NOMO-1 treated with DMSO at 0.1 percent for 48 hours (cell line): ENCODE measurements around the gene CLIC6.
"Not testable (repeated sequence)": the region's sequence is repeated elsewhere in the genome, so short reads cannot be mapped to it uniquely, and the experiment has no call there.

ENCODE experiments used
- DNase-seq: peaks from one replicate; lab custom pipeline; 2025; ENCODE audit not compliant: unreplicated experiment; lab: John Stamatoyannopoulos, UW

The CLIC6 gene

GRCh38 chr21:34691390-34692032 lies 22.7 kb downstream of the CLIC6 start:
- DNase-seq, result no peak

DNA sequence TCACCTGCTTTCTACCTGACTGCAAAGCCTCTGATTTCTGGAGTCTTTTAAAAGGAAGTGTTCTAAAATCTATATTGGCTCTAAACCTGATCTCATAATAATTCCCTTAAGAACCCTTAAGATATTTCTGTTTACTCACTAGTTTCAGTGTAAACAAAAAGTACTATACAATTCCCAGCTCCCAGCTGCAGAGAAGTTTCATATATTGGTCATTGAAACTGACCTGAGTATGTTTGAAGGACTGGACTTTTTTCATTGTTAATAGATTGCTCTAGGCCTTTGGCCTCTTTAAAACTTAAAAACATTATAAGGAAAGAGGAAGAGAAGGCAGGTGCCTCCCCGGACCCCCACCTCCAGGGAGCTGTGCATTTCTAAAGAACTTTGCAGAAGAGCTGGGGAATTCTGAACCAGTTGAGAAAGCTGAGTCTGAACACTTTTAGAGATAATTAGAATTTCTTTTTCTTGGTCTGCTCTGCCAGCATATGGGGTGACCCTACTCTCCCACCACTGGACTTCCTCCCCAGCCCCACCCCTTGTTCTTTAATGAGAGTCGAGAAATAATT lies 23.7 kb downstream of the CLIC6 start:
- DNase-seq, result no peak

DNA sequence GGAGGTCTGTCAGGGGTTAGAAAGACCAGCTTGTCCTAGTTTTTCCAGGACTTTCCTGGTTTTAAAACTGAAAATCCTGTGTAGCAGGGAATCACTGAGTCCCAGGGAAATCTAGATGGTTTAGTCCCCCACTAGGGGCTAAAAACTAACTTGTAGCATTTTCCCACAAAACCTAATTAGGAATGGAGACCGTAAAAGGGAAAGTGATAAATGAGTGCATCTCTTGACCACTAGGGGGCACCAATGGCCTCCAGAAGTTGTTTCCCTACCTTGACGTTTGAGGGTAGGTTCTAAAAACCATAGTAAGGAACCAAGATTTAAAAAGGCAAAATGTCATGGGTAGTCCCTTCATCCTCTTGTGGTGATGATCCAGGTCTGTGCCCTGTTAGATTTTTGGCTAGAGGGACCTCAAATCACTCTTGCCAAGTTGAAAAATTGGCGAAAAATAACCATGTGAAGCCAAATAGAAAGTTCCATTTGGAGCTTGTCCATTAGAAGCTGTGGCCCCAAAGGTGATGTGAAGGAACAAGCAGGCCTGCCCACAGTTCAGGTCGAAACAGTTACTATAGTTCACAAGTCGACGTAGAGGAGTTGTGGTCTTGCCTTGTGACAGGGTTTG lies 24.5 kb downstream of the CLIC6 start:
- DNase-seq, result peak; percentile 50

DNA sequence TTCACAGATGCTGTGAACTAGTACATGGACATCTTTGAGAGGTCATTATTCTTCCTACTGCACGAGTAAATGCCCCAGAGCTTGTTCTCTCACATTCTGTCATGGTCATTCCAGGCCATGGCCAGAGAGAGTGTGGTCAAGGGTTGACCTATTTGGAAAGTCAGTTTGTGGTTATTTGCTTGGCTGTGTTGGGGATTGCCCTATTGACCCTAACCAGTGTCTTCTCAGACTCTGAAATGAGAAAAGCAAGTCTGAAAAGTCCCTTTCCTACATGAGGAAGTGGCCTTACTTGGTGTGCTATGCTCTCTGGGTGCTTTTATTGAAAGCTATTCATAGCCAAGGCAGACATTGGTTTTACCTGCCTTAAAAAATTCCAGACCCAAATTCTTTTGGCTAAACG lies 26.6 kb downstream of the CLIC6 start:
- peak; percentile 2 for DNase-seq

- DNase-seq, result no peak
Observed at GRCh38 chr21:34696121-34696520, 27.3 kb downstream of the CLIC6 start.

- DNase-seq, result no peak
Observed at GRCh38 chr21:34697826-34698225, 29.0 kb downstream of the CLIC6 start.

GRCh38 chr21:34698270-34699015 lies 29.6 kb downstream of the CLIC6 start:
- DNase-seq, result no peak

DNA sequence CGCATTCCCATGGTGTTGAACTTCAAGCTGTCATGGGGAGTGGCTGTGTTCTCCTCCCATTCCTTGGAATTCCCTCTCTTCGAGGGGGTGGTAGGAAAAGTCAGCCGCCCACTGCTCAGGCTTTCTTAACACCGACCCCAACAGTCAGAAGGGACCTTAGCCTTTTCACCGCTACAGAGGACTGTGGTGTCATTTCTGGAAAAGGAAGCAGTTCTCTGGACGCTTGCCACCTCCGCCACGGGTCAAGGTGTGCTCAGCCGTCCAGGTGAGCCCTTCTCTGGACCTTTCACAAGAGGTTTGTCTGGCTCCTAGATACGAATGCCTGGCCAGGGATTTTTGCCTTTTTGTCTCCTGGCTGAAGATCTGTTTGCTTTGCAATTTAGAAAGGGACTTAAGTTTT lies 31.8 kb downstream of the CLIC6 start:
- no peak for DNase-seq

- no peak for DNase-seq
Observed at GRCh38 chr21:34701726-34702125, 32.9 kb downstream of the CLIC6 start.

- no peak for DNase-seq
Observed at GRCh38 chr21:34702341-34703170, 33.8 kb downstream of the CLIC6 start.

DNA sequence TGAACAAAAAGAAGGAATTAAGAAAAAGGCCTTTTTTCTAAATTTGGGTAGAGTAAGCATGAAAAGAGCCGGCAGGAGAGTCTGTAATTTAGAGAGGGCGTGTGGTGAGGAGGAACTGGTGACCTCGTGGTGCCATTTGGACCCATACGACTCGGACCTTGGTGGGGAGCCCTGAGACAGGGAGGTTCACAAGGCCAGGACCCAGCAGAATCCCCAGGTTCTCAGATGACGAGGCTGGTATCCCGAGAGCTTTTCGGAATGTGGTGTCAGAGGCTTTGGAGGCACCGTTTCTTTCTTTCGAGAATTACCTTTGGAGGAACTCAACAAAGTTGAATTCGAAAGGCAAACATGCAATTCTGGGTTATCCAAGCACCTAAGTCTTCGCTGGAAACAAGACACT lies 34.8 kb downstream of the CLIC6 start:
- no peak for DNase-seq

- no peak for DNase-seq
Observed at GRCh38 chr21:34704119-34704518, 35.3 kb downstream of the CLIC6 start.

- no peak for DNase-seq
Observed at GRCh38 chr21:34705011-34705410, 36.2 kb downstream of the CLIC6 start.

GRCh38 chr21:34706337-34706736 lies 37.5 kb downstream of the CLIC6 start:
- no peak for DNase-seq

DNA sequence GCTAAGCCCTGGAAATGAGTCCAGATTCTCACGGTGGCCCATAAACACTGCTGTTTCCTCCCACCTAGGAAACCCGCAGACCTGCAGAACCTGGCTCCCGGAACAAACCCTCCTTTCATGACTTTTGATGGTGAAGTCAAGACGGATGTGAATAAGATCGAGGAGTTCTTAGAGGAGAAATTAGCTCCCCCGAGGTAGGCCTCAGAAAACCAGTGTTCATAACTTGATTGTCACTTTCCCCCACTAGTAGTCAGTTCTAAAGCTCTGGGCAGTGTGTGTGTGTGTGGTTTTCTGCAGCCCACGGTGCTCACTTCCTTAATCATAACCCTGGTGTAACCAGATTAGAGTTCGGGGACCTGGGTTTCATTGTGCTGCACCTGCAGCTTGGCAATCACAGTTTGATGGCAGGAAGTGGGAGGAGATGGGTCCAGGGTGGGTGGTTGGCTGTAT lies 39.1 kb downstream of the CLIC6 start:
- DNase-seq, result peak; percentile 32

- no peak for DNase-seq
Observed at GRCh38 chr21:34713621-34714020, 44.8 kb downstream of the CLIC6 start.

DNA sequence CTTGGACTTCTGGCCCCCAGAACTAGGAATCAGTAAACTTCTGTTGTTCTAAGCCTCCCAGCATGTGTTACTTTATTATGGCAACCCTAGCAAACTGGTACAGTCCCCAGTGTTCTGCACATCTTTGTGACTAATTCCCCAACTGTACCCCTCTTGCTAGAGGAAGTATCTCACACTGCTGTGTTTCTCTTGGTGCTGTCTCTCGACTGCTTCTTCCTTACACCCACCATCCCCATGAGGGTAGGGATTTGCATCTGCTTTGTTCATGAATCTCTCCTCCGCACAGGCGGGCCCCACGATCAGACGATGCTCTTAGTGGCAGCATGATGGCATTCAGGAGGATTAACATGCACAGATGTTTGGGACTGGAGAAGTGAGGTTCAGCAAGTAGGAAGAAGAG lies 46.7 kb downstream of the CLIC6 start:
- DNase-seq, result no peak

- no peak for DNase-seq
Observed at GRCh38 chr21:34715985-34716596, 47.3 kb downstream of the CLIC6 start.

GRCh38 chr21:34718529-34718928 lies 49.7 kb downstream of the CLIC6 start:
- DNase-seq, result not testable (repeated sequence)

DNA sequence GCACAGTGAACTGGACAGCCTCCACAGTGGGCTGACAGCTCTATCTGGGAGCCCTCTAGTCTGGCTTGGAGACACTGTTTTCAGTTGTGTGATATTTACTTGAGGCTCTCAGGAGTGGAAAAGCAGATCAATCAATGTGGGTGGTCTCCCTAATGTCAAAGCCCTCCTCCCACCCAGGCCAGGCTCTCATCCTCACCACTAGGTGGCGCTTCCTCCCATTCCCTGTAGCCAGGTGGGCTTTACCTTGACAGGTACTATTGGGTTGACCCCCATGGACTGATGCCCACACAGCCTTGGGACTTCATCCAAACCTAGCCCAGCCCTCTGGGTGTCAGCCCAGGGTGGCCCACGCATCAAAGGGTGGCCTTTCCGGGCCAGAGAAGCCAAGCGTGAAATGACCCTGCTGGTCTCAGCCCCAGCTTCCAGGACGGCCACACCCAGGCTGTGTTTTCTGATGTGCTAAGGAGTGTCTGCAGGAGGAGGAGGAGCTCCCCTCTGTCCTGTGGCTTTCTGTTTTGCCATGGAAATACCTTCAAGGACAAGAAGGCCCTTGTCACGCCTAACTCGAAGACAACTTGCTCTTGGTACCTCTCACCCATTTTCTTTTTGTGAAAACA lies 54.0 kb downstream of the CLIC6 start:
- DNase-seq, result no peak
